NB4 (cell line): Measurements from ENCODE around the gene GPR17.

Experiments
- CTCF ChIP-seq: IDR thresholded peaks from one replicate; pipeline ENCODE4 v1.5.1; 2012; ENCODE audit warnings: low read depth, low read length
- MAX ChIP-seq: IDR thresholded peaks from 2 replicates; pipeline ENCODE4 v1.6.1; 2011; ENCODE audit warnings: low read depth, low read length
- MYC ChIP-seq: IDR thresholded peaks from 2 replicates; pipeline ENCODE4 v1.6.1; 2011; ENCODE audit warnings: low read depth, low read length
- POLR2A ChIP-seq: IDR thresholded peaks from 2 replicates; pipeline ENCODE4 v1.6.1; 2011; ENCODE audit warnings: mild to moderate bottlenecking; ENCODE audit not compliant: insufficient read length; ENCODE audit errors: extremely low read depth

GRCh38 chr2:127698553-127699355 is 52.8 kb downstream of the GPR17 start:
- TF ChIP-seq CTCF (no peak), POLR2A (no peak), MAX (no peak), MYC (no peak)
